ENCODE data around the gene BCAP29.

The BCAP29 gene

DNA sequence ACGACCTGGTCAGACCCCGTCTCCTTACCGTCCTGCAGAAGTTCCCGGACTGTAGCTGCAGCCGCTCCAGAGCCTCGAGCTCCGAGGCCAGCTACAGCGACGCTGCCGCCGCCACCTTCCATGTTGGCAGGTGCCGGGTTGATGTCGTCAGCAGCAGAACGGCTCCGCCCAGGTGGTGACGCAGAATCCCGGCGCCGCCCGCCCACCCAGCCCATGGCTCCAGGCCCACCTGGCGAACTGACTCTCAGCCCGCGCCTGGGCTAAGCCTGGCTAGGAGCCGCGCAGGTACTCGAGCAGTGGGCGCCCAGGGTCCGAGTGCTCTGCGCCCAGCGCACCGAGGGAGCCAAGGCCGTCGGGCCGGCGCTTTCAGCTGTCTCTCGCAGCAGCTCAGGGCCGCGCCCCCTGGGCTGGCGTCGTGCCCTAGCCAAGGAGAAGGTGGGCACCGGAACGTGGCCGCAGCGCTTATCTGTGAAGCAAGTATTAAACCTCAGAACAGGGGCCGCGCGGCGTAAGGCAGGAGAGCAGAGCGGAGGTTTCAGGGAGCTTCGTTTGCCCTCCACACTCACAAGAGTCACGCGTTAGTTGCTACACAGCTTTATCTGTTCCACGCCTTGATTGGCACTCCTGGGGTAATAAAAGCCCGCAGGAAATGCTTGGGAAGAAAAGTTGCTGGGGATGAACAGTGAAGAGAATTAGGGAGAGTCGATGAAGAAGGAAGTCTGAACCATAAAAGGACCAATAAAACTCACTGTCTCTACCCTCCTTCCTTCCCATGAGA is 16.1 kb upstream of the BCAP29 start, which contains the start of the genes COG5 and DUS4L:
Gene COG5, minus strand, starts transcription at position 146 of the 778 bp plus-strand sequence. Its CDS starts 24 bp downstream, at position 122.
Gene DUS4L, plus strand, starts transcription at position 197 of the 778 bp plus-strand sequence. CDS start 3,100 bp downstream, outside the sequence.
- peak; percentile 90 for DNase-seq (ENCODE audit: extremely low spot score)
- POLR2A ChIA-PET = interaction anchor here (1.0 kb wide), 2 partner anchors 12 to 394 kb away, joined by 3 read pairs; no protein-coding TSS in a partner anchor
- CTCF ChIA-PET = interaction anchor here (0.9 to 1.8 kb wide), 4 partner anchors 9 to 375 kb away, joined by 3 to 8 read pairs (median 4); no protein-coding TSS in a partner anchor
- TF ChIP-seq, protein P1, sequence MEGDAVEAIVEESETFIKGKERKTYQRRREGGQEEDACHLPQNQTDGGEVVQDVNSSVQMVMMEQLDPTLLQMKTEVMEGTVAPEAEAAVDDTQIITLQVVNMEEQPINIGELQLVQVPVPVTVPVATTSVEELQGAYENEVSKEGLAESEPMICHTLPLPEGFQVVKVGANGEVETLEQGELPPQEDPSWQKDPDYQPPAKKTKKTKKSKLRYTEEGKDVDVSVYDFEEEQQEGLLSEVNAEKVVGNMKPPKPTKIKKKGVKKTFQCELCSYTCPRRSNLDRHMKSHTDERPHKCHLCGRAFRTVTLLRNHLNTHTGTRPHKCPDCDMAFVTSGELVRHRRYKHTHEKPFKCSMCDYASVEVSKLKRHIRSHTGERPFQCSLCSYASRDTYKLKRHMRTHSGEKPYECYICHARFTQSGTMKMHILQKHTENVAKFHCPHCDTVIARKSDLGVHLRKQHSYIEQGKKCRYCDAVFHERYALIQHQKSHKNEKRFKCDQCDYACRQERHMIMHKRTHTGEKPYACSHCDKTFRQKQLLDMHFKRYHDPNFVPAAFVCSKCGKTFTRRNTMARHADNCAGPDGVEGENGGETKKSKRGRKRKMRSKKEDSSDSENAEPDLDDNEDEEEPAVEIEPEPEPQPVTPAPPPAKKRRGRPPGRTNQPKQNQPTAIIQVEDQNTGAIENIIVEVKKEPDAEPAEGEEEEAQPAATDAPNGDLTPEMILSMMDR (IDR thresholded peaks at IDR 0.05; ENCODE audit: control extremely low read depth, extremely low read depth, low read depth, missing control alignments) = no peak

DNA sequence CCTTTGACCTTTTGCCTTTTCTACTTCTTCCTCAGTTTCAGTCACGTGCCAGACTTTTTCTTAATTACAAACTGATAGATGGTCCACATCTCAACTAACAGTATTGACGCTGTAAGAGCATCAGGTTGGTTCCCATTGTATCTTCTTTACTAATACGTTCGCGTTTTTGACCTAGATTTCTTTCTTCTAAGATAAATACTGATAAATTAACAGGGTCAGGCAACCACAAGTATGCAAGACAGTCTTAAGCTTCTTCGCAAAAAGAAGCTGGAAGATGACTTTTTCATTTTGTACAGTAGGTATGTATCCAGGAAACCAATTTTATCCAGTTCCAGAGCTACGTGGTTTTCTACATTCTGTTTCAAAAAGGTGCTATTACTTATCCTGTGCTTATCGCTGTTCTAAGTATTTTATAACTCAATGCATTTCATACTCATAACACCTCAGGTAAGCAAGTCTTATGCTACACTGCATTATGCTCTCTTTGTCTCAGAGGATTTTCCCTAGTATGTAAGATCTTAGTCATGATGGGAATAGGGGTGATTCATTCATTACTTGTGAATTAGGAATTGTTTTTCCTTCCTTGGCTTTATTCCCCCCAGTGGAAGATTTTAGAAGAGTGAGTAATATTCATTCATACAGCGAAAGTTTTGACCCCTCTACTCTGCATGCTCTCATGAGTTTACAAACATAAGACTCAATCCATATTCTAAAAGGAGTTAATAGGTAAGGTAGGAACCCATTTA is 15.3 kb upstream of the BCAP29 start:
- no peak for DNase-seq (ENCODE audit: extremely low spot score)
- TF ChIP-seq, protein P1 (IDR thresholded peaks at IDR 0.05; ENCODE audit: control extremely low read depth, extremely low read depth, low read depth, missing control alignments) = no peak
- CTCF ChIA-PET = interaction anchor here (1.3 to 1.8 kb wide), 2 partner anchors 8 to 11 kb away, joined by 6 to 8 read pairs; no protein-coding TSS in a partner anchor
- POLR2A ChIA-PET = interaction anchor here (1.0 kb wide), 2 partner anchors 11 to 395 kb away, joined by 3 read pairs; no protein-coding TSS in a partner anchor

DNA sequence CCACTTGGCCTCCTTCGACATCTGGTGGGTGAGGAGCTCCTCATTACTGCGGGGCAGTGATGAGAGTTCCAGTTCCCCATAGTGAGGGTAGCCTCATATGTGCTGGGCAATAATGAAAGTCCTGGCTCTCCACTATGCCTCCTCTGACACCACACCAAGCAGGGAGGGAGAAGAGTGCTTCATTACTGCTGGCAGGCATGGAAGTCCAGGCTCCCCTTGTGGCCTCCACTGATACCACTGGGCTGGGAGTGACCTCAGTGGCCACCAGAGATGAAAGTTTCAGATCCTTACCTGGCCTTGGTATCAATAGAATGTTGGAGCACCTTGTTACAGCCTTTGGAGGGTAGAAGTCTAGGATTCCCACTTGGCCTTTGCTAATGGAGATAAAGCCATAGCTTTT is 9.7 kb upstream of the BCAP29 start:
- DNase-seq (ENCODE audit: extremely low spot score) = no peak
- ChIA-PET POLR2A (no interaction called here), CTCF (interaction anchor here (1.2 kb wide), 1 partner anchor 11 kb away, joined by 4 read pairs; no protein-coding TSS in a partner anchor)

DNA sequence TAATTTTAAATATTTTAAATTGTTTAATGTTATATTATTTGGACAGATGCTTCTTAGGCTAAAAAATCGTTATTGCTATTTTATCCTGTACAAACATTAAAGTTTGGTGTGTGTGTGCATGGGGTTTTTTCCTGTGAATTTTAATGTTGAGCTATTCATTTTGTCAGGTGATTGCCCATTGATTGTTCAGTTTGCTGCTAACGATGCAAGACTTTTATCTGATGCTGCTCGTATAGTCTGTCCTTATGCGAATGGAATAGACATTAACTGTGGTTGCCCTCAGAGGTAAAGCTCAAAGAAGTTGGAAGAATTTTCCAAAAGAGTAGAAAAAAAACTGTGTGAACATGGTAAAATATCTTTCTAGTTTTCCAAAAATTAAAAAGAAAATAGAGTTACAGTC is 6.5 kb upstream of the BCAP29 start:
- TF ChIP-seq, protein P1 (IDR thresholded peaks at IDR 0.05; ENCODE audit: control extremely low read depth, extremely low read depth, low read depth, missing control alignments) = no peak
- ChIA-PET CTCF (interaction anchor here (1.9 kb wide), 1 partner anchor 10 kb away, joined by 6 read pairs; the partner anchor contains the start of genes COG5 and DUS4L), POLR2A (no interaction called here)
- DNase-seq (ENCODE audit: extremely low spot score) = no peak

More for the DNA sequence above, 9.7 kb upstream of the BCAP29 start:
- TF ChIP-seq, protein P1 (IDR thresholded peaks at IDR 0.05; ENCODE audit: control extremely low read depth, extremely low read depth, low read depth, missing control alignments) = no peak

DNA sequence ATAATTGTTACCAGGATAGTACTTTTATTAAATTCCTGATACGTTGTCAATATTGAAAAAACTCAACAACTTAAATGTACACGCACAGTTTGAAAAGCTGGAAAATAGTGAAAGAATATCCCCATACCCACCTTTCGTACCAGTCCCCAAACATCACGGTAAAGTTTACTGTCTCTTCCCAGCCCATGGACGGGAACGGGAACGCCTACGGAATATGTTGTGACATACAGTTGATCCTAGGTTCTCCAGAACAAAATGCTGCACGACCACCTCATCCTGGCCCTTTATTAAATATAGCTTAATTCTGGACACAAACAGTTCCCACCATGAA is 527 bp upstream of the BCAP29 start:
- TF ChIP-seq, protein P1 (IDR thresholded peaks at IDR 0.05; ENCODE audit: control extremely low read depth, extremely low read depth, low read depth, missing control alignments) = no peak
- CTCF ChIA-PET = interaction anchor here (1.0 kb wide), 1 partner anchor 145 kb away, joined by 4 read pairs; no protein-coding TSS in a partner anchor
- DNase-seq (ENCODE audit: extremely low spot score) = no peak
- POLR2A ChIA-PET = no interaction called here

DNA sequence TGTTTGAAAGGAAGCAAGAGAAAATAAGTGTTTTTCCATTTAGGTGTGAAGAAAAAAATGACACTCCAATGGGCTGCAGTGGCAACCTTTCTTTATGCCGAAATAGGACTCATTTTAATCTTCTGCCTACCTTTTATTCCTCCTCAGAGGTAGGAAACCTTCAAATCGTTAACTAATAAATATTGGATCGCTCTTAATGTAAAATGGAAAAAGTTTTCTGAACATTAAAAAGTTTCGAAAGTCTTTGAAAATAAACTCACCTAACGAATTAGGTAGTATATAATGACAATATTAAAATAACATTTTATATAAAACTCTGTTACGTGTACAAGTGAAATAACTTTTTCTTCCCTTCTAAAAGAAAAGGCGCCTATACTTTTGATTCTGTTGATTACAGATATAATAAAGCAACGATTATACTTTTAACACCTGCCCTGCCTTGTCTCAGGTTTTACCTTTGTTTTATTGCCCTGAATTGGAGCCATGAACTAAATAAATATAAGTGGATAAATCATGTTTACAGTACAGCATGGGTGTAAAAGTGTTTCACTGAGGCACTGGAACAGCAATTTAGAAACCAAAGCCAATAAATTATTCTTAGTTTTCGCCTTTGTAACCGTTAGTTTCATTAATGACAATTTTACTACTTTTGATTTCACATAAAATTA is 804 bp downstream of the BCAP29 start:
- TF ChIP-seq, protein P1 (IDR thresholded peaks at IDR 0.05; ENCODE audit: control extremely low read depth, extremely low read depth, low read depth, missing control alignments) = no peak
- DNase-seq (ENCODE audit: extremely low spot score) = no peak
- POLR2A ChIA-PET = no interaction called here
- CTCF ChIA-PET = interaction anchor here (1.0 to 1.1 kb wide), 3 partner anchors 11 to 116 kb away, joined by 3 to 4 read pairs (median 4); no protein-coding TSS in a partner anchor

Data from GM10248 (cell line).